Activated CD4-positive, alpha-beta T cell treated with anti-CD3 and anti-CD28 coated beads, Interleukin-2, amount 50 U/mL, for 24 hours (primary cell): ENCODE measurements around the gene GOSR2.
"Not testable (repeated sequence)": the region's sequence is repeated elsewhere in the genome, so short reads cannot be mapped to it uniquely, and the experiment has no call there.

ENCODE experiments used
- DNase-seq, 2 donors: peaks; one replicate each; pipeline ENCODE4 v3.0.0-alpha.2; 2020; ENCODE audit warnings: low read depth in 1 of 2, low spot score in 1 of 2

The GOSR2 gene

DNA sequence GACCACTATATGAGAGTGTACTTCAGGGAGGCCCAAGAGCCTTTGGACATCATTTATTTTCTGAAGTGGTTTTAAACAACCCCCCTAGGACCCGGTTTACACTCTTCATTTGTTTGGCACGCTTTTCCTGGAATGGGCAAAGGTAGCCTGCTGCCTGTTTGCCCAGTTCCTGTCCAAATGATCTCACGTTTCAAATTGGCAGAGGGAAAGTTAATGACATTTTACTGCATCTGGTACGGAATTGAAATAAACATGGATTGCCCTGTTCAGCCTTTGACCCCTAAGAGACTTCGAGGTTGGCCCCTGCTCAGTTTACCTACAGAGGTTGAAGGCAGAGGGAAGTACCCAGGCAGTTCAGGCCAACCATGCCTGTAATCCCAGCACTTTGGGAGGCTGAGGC, 61.9 kb downstream of the GOSR2 start:
- no peak for DNase-seq

DNA sequence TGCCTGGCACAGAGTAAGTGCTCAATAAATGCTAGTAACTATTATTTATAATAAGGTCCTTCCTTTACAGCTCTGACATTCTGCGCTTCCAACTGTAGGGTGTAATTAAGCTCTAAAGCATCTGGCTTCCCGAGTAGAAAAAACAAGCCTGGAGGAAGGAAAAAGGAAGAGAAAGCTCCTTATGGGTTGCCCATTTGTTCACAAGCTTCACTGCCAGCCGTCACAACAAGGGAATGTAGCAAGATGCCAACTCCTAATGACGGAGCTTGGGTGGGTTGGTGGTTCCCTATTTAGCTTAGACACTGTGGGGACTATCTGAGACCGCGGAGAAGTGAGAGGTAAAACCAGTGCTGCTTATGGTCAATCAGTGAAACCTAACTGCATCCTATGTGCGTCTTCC, 63.4 kb downstream of the GOSR2 start:
- no peak for DNase-seq

- not testable (repeated sequence) for DNase-seq
These were observed 65.0 kb downstream of the GOSR2 start for GRCh38 chr17:46987927-46988326.

DNA sequence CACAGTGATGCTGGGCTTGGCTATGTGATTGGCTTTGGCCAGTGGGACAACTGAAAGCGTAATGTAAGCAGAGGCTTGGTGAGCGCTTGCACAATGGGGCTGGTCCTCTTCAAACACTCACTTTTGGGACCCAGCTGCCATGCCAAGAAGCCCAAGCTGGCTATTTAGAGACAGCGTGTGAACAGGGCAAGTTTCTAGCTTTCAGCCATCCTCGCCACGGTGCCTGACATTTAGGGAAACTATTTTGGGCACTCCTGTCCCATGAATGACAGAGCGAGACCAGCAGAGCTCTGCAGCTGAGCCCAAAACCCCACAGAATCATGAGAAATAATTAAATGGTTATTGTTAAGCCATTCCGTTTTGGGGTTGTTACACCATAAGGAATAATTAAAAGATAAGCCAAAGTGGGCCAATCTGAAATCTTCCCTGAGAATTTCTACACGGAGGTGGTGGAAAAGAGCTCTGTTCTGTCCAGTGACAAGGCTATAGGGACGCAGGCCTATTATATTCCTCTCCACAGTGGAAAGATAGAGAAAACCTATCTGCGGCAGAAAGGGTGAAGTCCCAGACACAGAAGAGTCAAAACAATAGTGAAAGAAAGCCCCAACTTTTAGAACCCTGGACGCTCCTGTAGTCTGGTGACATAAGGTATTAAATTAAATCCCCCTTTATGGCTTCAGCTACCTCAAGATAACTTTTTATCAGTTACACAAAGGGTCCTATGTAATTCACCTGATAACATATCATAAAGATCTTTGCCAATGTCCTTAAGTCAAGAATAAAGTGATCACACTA, 66.9 kb downstream of the GOSR2 start:
- DNase-seq = no peak

DNA sequence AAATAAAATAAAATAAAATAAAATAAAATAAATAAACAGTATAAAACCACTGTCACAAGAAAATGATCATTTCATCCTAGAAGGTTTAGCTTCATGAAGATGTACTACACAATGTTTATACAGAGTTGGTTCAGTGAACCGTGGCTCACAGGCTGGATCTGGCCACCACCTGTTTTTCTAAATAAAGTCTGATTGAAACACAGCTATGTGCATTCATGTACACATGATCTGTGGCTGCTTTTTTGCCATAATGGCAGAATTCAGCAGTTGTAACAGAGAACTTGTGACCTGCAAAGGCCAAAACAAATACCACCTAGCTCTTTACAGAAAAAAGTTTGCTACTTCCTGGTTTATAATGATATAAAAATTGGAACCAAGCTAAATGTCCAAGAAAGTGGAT, 68.7 kb downstream of the GOSR2 start:
- DNase-seq = no peak
